NCI-H748 treated with DMSO at 0.1 percent for 48 hours (cell line): ENCODE results near the gene GDF11.
A peak's percentile ranks its signal among the peaks of the same experiment; 100 is the strongest.

ENCODE experiments used
- DNase-seq: peaks from one replicate; lab custom pipeline; 2025; lab: John Stamatoyannopoulos, UW

GDF11 gene

DNA sequence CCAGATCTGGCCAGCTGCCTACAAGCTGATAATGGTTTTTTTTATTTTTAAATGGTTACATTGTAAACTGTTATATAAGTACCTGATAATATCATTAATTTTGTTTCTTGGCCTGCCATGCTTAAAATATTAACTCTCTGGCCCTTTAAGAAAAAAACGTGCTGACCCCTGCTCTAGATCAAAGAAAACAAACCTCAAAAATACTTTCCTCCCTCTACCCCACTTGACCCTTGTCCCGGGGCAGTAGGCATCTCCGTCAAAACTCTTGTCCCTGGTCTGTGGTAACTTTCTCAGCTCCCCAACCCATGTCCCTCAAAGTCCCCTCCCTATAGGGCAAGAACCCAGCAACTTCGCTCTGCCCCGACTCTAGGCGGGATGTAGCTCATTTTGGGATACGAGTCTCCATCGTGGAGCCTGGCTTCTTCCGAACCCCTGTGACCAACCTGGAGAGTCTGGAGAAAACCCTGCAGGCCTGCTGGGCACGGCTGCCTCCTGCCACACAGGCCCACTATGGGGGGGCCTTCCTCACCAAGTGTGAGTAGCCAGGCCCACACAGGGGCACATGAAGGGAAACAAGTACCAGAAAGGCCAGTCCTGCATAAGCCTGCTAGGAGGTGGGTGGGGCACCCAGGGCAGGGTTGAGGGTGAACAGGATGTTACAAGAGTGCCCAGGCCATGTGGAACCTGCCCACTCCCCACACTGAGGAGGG lies 19.3 kb upstream of the GDF11 start:
- no peak for DNase-seq

DNA sequence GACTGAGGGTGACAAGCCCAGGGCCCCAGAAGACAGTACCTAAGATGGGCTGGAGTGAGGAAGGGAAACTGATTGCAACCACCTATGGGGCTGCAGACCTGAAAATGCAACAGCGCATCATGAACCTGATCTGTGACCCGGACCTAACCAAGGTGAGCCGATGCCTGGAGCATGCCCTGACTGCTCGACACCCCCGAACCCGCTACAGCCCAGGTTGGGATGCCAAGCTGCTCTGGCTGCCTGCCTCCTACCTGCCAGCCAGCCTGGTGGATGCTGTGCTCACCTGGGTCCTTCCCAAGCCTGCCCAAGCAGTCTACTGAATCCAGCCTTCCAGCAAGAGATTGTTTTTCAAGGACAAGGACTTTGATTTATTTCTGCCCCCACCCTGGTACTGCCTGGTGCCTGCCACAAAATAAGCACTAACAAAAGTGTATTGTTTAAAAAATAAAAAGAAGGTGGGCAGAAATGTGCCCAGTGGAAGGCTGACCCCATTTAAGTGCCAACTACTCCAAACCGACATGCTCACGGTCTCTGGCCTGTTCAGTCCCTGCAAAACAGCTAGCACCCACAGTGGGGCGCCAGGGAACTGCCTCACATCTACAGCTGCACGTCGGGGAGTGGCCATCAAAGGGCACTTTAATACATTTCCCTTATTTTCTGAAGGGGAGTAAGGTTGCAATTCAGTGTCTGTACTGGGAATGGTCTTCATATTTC lies 18.5 kb upstream of the GDF11 start:
- peak; percentile 20 for DNase-seq

DNA sequence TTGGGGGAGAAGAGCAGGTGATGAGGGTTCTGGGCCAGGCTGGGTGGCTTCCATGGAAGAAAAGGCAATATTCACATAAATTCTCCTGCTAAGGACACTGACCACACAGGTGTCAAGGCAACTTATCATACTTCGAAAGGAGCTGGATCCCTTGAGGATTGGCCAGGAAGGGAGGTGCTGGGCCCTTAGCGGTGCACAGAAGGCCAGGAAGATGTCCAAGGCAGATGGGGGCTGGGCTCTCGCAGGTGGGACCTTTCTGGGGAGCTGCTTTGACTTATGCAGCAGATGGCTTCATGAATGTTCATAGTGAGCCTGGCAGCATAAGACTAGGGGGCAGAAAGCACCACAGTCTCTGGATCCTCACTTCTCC lies 18.0 kb upstream of the GDF11 start:
- no peak for DNase-seq

DNA sequence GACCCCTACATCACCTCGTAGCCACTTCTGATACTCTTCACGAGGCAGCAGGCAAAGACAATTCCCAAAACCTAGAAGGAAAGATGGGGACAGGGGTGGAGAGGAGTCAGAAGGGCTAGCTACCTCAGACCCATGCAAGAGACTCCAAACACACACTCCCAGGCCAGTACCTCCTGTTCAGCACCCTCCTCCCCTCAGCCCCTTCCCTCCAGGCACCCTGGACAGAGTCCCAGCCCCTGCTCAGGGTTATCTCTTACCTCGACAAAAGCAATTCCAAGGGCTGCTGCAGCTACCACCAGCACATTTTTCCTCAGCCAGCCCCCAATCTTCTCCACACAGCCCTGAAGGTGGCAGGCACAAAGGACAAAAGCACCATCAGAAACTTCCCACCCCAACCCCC lies 17.4 kb upstream of the GDF11 start:
- DNase-seq = no peak

DNA sequence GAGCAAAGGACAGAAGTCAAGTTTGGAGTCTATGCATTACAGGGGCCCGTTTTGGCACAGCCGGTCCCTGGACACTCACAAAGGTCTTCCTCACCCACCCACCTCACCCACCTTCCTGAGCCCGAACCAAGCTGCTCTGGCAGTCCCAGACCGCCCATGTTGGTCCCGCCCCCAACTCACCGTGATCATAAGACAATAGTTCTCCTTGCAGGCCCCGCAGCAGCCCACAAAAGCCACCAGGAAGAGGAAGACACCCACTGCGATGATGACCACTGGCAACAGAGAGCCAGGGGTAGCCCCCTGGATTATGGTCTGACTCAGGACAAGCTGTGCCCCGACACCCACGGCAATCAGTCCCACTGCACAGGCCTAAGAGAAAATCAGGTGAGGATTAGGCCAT lies 16.0 kb upstream of the GDF11 start:
- no peak for DNase-seq

DNA sequence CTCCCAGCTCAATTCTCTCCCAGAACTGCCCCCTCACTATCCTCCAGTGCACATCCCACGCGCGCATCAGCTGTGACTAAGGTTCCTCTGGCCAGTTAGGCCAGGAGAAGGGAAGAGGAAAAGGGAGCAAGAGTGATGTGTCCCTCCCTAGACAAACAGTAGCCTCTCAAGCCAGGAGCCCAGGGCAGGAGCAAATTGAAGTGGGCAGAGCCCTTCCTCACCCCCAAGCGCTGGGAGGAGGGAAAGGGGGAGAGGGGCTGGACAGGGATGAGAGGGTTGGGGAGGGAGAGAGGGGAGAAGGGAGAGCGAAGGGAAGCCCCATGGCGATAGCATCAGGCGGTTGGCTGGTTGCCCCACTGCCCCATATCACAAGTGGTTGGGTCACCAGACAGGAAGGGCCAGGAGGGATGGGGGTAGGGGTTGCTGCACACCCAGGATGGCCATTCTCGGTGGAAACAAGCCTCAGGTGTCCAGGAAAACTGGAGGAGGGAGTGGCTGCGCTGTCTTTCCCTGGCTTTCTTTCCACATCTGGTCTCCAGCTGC lies 15.2 kb upstream of the GDF11 start:
- no peak for DNase-seq

DNA sequence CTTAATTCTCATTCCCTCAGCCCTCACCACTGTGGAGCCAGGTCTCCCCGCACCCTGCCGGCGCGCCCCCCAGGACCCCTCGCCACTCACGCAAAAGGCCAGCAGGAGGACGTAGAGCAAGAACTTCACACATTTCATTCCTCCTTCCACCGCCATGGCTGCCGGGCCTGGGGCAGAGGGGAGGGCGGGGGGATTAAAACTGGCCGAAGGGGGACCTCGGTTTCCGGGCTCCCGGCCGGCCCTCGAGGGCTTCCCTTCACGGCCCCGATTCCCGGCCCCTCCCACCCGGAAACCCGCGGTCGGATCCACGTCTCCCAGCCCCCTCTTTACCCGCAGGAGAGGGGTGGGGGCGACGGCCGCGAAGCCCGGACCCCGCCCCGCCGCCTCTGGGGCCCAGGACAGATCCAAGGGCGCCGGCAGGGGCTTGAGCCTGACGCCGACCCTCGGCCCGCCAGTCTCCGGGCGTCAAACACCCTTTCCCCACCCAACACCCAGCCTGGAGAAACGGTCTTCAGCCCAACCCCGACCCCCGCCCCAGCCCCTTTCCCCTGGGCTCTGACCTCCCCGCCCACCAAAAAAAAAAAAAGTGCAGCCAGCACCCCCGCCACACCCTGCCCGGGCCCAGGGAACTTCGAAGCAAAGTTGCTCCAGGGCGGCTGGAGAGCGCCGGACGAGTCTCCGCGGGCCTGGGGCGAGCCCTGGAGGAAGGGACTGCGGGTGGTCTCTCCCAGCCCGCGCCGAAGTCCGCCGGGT lies 14.6 kb upstream of the GDF11 start:
- peak; percentile 22 for DNase-seq

DNA sequence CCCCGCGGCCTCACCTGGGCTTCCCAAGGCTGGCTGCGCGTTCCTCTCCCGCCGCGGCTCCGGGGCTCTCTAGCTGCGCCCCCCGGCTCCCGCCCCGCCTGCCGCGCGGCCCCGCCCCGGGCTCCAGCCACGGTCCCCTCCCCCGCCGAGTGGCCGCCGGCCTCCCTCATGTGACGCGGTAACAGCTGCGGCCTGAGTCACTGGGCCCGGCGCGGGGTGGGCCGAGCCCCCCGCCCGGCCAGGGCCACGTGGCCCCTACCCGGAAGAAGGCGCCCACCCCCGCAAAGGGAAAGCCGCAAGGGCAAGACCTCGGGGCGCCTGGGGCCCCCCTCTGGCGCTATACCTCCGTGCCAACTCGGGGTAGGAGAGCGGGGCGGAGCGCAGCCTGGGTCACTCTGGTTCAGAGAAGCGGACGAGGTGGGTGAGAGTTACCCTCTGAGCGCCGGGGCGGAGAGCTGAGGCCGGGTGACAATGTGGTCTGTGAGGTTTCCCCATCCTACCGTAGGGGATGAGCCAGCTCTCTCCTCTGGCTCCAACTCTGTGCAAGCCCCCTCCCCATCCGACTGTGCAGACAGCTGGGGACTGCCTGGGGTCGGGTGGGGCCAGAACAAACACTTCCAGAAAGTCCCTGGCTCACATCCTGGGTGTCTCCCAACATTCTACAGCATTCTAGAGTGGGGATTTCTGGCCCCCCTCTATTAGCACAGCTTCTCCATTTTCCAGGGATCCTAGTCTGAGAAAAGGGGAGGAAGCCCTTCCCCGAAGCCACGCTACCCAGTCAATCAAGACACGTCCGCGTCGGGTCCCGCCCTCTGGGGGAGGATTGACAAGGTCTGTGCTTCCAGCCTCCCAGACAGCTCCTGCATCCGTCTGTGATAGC lies 13.7 kb upstream of the GDF11 start, which contains the start of gene CD63:
TSS of gene CD63 (minus strand) at position 71 of the 880 bp plus-strand sequence. CDS start 668 bp downstream, outside the sequence.
- peak; percentile 65 for DNase-seq

DNA sequence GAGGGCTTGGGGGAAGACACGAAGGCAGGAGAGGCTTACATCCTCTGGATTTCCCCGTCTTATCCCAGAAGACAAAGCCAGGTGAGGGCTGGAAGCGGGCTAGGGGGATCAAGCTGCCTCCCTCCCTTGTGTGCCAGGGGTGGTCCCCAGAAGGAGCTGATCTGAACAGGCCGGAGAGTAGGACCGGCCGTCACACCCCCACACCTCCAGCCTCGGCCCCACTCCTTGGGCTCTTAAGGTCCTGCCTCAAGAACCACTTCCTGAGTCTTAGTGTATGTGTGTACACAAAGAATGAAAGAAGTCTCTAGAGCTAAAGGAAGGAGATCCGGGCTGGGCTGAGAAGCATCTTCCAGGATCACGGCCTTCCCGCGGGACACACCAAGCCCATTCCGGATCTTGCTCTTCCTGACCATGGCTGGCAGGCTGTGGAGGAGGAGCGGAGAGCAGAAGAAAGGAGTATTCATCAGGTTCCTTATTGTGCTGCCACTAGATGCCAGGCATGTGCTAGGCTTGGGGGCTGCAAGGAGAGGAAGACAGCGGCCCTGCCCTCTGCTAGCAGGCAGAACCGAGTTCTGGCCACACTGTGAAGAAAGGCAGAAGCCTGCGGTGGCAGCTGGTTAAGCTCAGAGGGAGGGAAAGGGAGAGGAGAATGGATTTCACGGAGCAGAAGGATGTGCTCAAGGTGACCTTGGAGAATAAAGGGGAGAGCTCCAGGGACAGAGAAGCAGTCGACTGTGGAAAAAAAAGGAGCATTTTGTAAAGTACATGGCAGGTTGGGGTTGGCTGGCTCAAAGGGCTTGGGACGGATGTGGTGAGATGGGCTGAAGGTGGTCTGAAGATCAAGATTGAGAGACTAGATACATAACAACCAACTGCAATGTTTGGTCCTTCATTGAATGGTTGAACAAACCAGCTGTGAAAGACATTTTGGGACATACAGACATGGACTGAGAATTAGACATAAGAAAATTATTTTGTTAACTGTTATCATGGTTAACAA lies 12.8 kb upstream of the GDF11 start:
- no peak for DNase-seq

DNA sequence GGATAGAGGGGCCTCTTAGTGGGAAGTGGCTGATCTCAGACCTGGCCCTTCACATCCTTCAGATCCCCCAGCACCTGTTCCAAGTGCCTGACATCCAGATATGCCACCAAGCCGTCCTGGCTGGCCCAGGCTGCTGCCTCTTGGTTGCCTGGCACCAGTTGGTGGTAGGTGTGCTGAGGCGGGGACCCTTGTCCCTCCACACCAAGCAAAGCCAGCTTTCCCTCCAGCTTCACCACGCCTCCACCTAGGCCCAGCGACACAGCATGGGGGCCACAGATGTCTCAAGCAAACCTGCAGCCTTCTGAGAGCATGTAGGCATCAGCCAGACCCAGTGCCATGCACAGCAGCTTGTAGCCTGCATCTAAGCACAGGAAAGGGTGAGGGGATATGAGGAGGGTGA lies 10.6 kb upstream of the GDF11 start:
- no peak for DNase-seq

DNA sequence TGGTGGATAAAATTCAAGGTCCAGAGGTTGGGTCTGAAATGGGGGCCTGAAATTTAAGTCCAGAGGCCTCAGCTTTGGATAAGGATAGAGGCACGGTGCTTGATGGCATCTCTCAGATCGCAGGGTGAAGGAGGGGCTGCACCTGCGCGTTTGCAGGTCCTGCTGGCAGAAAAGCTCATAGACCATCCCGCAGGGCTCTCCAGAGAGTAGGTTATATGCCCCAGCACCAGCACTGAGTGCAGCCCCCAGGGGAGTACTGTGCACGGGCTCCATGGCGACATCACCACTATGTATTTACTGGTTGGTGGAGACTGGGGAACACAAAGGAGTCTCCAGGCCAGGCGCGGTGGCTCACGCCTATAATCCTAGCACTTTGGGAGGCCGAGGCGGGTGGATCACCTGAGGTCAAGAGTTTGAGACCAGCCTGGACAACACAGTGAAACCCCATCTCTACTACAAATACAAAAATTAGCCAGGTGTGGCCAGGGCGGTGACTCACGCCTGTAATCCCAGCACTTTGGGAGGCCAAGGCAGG lies 9.8 kb upstream of the GDF11 start:
- no peak for DNase-seq

DNA sequence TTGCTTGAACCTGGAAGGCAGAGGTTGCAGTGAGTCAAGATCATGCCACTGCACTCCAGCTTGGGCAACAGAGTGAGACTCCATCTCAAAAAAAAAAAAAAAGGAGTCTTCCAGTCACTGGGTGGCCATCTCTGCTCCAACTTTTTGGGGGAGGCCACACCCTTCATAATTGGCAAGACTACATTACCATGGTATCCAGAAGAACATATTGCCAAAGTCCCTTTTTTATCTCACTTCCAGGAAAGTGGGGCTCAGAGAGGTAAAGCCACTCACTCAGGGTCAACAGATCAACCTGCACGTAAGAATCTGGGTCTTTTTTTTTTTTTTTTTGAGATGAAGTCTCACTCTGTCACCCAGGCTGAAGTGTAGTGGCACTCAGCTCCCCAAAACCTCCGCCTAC lies 9.1 kb upstream of the GDF11 start:
- DNase-seq = no peak

DNA sequence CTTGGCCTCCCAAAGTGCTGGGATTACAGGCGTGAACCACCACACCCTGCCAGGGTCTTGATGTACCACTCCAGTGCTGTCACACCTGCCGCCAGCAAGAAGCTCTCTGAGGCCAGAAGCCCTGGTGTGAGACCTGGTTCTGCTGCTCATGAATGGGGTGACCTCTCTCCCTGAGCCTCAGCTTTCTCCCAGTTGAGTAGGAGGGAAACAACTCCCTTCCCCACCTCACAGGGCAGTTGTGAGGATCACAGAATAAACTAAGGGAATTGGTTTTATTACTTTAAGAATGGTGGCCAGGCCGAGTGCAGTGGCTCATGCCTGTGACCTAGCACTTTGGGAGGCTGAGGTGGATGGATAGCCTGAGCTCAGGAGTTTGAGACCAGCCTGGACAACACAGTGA lies 8.3 kb upstream of the GDF11 start:
- no peak for DNase-seq

DNA sequence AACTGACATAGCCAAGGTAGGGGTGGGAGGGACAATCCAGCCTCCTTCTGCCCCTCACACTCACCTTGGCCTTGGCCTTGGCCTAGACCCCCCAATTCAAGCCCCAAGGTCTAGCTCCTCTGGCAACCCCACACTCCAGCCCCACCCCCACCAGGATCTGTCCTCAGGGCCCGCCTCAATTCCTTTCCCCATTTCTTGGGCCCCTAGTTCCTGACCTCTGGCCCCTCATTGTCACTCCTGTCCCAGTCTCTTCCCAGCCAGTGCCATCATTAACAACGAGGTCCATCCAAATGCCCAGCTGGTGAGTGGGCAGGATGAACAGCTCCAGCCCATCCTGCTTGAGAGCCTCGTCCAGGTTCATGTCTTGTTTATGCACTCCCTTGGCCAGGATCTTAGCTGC lies 6.8 kb upstream of the GDF11 start:
- no peak for DNase-seq

DNA sequence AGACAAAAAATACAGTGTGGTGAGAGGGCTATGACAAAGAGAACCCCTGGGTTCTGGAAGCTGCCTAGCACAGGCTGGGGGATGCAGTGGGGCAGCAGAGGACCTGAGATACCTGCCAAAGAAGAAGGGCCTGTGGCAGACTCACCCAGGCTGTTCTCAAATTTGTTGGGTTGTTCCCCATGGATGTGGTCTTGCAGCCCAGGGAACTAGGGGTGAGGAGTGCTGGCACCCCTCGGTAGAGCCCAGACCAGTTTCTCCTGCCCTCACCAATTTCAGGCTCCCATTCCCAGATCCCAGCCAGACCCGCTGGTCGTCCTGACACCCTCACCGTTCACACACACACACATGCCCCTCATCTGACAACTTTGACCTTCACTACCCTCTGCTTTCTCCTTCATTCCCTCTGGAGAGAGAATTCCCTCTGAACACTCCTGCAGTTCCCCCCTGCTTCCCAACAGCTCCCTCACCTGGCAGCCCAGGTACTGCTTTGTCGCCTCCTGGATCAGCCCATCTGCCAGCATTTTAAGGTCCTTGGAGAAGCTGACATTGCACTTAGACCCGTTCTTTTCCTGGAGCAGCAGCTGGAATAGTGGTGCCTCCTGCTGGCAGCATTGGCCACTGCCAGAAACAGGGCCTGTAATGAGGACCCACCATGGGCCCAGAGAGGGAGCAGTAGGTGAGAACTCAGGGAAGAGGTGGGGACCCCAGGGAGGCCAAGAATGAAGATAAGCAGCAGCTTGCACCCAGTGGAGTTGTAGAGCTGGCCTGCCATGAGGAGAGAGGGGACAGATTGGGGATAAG lies 5.9 kb upstream of the GDF11 start:
- DNase-seq = peak; percentile 68

DNA sequence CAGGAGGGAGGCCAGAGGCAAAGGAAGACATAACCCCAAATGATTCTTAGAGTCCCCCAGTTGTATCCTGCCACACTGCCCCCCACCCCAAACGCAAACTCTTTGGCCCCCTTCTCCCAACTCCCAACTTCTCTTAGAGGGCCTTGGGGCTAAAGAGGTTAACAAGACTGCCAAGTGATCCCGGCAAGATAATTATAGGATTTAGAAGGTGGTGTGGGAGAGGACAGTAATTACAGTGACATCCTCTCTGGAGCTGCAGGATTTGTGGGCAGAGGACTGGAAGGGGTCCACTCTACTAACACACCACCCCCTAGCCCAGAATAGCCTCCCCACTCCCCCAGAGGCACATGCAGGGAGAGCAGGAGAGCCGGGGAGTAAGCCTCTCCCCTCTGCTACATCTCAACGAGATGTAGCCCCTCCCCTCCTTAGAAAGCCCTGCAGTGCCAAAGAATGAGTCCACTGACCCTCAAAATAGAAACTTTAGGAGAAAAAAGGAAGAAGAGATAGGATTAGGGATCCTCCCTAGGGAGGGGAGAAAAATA lies 5.3 kb upstream of the GDF11 start:
- DNase-seq = no peak

DNA sequence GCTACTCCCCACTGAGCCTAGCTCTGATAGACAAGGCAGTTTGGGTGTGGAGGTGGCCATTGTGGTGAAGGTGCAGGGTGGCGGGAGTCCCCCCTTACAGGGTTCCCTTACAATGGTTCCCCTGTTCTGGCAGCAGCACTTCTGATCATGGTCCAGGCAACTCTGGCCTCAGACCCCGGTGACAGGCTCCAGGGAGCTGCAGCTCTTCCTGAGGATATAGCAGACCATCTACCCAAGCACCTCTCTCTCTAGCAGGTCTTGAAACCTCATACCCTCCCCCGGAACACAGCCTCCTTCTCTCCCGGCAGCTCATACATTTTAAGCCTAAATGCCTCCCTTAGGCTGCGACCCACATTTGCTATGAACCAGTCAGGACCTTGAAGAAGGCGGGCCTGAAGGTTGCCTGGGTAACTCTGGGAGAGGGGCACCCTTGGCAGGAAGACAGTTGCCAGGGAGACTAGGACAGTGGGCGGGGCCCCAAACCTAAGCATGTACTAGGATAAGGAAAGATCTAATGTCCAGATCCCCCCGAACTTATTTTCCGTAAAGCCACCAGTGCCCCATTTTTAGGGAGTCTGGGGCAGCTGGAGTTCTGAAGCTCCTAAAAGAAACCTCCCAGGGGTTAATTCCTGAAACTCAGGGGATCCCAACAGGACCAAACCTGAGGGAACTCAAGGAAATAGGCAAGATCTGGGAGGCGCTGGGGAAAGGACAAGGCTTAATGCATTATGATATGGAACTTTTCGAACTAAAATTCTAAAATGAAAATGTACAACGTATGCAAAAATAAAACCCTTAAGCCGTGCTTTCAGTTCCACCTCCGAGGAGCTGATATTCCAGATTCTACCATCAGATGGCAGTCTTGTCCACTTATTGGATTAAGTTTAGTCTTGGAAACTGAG lies 4.5 kb upstream of the GDF11 start:
- peak; percentile 81 for DNase-seq

DNA sequence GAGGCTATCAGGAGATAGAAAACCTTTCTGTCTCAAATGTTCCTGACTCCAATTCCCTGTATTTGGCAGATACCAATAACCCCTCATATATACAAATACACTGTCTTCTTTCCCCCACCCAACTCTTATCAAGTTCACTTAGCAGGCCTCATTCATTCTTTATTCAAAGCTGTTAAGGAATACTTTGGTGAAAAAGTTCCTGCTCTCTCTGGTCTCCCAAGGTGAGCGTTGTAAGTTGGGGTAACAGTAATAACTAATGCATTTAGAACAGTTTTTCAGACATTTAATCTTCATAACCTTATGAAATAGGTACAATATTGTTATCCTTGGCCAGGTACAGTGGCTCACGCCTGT lies 3.9 kb upstream of the GDF11 start:
- no peak for DNase-seq
